Suppressor macrophage treated with lipopolysaccharide for 4 hours (primary cell): Measurements from ENCODE around the gene IRX5.

ENCODE experiments used
- DNase-seq: peaks from one replicate; pipeline ENCODE4 v3.0.0-alpha.2; 2020

The IRX5 gene

GRCh38 chr16:54930005-54930868 lies at the start of gene IRX5:
Gene IRX5 (plus strand): TSS chr16:54930865. CDS start chr16:54931199, 334 bp downstream.
- peak; percentile 86 for DNase-seq

DNA sequence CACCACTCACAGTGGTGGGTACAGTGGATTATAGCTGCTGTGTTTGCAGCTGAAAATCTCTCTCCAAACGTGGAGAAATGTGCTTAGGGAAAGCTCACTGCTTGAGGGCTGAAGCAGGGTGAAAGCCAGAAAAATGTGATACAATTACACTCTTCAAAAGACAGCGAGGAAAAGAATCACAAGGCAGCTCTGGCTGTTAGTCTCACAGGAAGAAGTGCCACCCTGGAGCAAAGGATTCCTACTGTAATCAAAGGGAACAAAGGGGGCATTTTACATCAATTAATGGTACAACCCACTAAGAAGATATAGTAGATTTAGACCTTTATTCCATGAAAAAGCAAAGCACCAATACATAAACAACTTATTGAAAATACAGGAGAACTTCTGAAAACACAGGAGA lies 48.1 kb upstream of the IRX5 start:
- no peak for DNase-seq

DNA sequence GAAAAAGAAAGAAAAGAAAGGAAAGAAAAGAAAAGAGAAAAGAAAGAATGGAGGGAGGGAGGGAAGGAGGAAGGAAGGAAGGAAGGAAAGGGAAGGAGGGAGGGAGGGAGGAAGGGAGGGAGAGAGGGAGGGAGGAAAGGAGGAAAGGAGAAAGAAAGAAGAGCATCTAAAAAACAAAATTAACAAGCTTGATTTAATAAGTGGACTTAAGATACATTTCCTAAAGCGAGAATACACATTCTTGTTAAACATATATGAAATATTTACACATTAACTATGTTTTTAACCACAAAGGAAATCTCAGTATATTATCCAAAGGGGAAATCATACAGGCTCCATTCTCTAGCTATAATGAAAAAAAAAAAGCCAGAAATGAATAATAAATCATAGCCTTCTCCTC lies 47.3 kb upstream of the IRX5 start:
- DNase-seq: no peak

DNA sequence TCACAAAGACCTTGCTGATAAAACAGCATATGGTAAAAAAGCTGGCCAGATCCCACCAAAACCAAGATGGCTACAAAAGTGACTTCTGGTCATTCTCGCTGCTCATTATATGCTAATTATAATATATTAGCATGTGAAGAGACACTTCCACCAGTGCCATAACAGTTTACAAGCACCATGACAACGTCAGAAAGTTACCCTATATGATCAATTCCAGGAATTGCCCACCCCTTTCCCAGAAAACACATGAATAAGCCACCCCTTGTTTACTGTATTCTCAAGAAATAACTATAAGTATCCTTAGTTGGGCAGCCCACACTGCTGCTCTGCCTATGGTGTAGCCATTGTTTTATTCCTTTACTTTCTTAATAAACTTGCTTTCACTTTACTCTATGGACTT lies 44.6 kb upstream of the IRX5 start:
- DNase-seq: no peak

DNA sequence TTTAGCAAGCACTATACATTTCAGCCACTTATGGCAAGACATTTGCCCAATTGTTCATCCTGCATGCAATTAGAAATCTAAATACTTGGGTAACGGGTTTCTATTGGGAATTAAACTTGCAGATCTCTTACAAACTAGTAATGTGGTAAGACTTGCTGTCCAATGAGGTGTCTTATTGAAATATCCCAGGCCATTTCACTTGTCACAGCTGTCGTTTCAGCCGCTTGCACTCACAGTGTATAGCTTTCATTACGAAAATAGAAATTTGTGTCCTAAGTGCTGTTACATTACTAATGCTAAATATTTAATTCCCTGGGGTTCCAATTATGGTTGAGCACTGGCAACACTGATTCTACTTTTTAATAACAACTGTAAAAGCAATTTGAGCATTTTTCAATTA lies 40.3 kb upstream of the IRX5 start:
- DNase-seq: no peak

DNA sequence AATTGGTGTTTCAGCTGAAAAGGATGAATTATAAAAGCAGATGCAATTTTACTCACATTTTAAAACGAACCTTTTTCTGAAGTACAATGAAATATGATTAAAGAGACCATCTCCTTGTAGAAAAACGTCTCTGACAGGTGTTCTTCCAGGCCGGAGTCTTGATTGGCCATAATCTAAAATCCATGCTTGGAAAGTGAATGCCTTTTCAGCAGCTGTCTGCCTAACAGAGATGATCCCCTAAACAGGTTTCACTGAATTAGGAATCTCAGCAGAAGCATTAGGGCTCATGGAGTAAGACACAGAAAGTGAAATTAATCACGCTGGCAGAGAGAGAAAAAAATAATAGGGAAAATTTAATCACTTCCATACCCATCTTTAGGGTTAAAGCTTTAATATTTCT lies 39.3 kb upstream of the IRX5 start:
- DNase-seq: no peak

DNA sequence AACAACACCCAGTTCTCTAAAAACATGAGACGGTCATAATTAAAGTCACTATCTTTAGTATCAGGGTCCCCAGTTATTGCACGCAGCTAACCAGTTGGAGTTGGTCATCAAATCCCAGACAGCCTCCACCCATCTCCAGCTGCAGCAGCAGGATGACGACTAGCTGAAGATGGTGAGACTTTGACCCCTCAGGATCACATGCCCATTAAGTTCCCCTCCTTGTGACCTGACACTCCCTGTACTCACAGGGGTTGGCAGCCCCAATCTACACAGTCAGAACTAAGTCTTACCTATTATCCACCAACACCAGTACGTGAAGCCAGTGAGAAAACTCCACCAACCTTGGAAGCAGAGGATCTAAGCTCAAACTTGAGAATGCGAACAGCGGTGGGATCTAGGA lies 37.7 kb upstream of the IRX5 start:
- no peak for DNase-seq

- no peak for DNase-seq
These were observed 32.7 kb upstream of the IRX5 start for GRCh38 chr16:54897930-54898329.

DNA sequence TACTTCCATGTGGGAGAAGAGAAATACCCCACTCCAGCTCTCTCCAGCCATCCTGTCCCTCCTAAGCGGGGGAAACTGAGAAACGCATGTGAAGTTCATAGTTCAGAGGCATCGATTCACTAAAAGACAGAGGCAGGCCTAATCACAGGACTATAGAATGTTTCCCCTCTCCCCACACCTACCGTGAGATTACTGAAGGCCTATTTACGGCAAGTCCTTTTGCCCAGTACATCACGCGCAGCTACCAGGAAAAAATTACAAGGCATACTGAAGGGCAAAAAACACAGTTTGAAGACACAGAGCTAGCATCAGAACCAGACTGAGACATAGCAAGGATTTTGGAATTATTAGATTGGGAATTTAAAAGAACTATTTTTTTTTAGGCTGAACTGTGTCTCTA lies 29.1 kb upstream of the IRX5 start:
- no peak for DNase-seq

GRCh38 chr16:54903047-54903446 lies 27.6 kb upstream of the IRX5 start:
- no peak for DNase-seq

GRCh38 chr16:54911079-54911478 lies 19.6 kb upstream of the IRX5 start:
- no peak for DNase-seq

DNA sequence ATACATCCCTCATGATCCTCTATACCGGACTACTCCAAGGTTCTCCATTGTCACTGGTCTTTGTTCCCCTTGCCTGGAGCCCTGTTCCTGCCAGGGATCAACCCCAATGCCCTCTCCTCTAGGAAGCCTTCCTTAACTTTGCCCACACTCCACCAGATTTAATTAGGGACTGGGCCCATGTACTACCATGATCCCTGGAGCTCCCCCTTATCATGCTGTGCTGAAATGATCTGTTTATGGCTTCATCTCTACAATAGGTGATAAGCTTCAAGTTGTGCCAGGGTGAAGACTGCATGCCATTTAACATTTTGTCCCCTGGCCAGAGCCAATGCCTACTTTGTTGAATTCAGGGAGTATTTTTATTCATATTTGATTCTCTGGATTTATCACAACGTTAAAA lies 17.9 kb upstream of the IRX5 start:
- DNase-seq: no peak

- no peak for DNase-seq
These were observed 9.3 kb upstream of the IRX5 start for GRCh38 chr16:54921206-54921824.

- DNase-seq: no peak
These were observed 7.6 kb upstream of the IRX5 start for GRCh38 chr16:54923055-54923473.

DNA sequence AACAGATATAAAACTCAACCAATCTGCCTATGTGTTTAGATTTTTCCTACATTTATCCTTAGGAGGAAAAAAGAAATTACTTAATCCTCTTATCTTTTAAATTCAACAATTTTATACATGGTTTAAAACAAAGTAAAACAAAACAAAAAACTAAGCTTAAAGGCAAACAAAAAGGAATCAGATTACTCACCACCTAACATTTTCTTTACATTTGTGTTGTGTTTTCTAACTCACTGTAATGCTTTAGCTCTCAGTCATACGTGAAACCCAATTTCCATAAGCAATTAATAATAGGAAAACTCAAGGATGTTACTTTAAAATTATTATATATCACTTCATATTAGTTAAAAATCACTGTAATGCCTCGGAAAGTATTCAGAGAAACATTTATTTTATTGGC lies 6.7 kb upstream of the IRX5 start:
- DNase-seq: no peak

- no peak for DNase-seq
These were observed 4.4 kb upstream of the IRX5 start for GRCh38 chr16:54926166-54926838.

- no peak for DNase-seq
These were observed 3.3 kb upstream of the IRX5 start for GRCh38 chr16:54927125-54928015.

GRCh38 chr16:54928016-54928356 lies 2.7 kb upstream of the IRX5 start:
- DNase-seq: no peak

DNA sequence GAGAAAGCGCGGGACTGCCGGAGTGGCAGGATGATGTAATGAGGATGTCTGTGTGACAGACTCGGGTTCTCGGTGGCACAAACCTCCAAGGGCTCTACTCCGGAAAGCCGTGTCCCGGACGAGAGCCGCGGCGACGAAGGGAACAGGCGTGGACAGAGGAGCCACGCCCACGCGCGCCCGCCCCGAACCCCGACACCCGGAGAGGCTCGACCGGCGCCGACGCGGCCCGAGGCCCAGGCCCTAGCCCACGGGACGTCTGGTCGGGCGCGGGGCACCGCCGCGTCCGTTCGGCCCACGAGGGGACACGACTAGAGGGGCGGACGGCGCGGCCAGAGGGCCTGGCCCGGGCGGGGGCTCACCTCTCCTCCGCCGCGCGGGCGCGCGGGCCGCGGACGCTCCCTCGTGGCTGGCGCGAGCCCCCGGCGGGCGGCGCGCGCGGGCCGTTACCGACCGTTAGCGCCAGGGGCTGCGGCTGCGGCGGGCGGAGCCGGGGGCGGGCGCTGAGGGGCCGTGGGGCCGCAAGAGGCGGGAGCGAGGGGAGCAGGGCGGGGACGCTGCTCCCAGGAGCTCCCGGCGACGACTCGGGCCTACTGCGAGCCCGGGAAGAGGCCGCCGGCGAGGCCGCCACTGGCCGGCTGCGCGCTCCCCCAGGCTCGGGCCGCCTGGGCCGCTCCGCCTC lies 2.1 kb upstream of the IRX5 start:
- DNase-seq: peak; percentile 43

GRCh38 chr16:54929090-54930004 lies 1.3 kb upstream of the IRX5 start:
- peak; percentile 99 for DNase-seq

GRCh38 chr16:54930869-54931119 lies 129 bp downstream of the IRX5 start:
- no peak for DNase-seq
